ENCODE data around the gene MYO5B. TPM values are rescaled to one million over a fixed set of nuclear protein-coding genes. Genes with fewer than 3 reads are reported as not detected.

Gene MYO5B
- polyA plus RNA-seq, 1 donor (not counting 4 experiments of a cell fraction or from before 2014, with no cell fraction given), result 6.8 TPM

DNA sequence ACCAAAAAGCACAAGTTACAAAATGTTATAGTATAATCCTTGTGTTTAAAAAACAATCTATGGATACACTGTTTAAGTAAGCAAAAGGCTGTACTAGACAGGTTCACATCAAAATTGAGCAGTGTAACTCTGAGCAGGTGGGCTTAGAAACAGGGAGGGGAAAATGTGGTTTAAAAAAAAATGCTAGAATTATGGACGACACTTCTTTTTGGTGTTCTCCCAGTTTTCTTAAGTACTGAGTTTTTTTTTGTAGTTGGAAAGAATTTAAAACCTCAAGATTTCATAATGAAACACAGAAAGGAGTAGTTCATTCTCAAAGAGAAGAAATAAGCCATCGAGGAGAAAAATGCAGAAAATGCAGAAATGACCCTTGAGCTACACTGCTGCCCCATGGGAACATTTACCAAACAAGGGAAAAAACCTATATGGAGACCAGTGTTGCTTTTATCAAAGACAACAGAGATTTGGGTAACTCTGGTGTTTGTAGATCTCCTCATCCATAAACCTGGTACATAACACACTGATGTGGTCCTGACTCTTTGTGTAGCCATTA is 100.7 kb downstream of the MYO5B start:
- H3K9me3 ChIP-seq (ENCODE audit: control insufficient read depth, low read depth, low read length), result no peaks in the 10 kb centered on the region
- no peaks in the 10 kb centered on the region for H3K36me3 ChIP-seq (ENCODE audit: control insufficient read depth in 2 of 2, extremely low read depth in 1 of 2, insufficient read depth in 2 of 2, low read length in 2 of 2)
- no peaks in the 10 kb centered on the region for H4K20me1 ChIP-seq (ENCODE audit: control insufficient read depth, extremely low read depth, insufficient read depth, low read length)
- dilution Hi-C loops (cut with MboI; ENCODE audit: extremely low pct_ligation_motif_present, low sequenced_read_pairs), result no loop called here
- FAIRE-seq (no peak), DNase-seq (ENCODE audit: low read depth, low spot score) (no peak)
- no peak overlapping the region for H2AFZ ChIP-seq (ENCODE audit: control insufficient read depth, low read length)
- H3K9ac ChIP-seq (ENCODE audit: control insufficient read depth, extremely low read depth, insufficient read depth, low read length), result no peak overlapping the region
- no peaks in the 10 kb centered on the region for H3K9me1 ChIP-seq (ENCODE audit: control insufficient read depth, extremely low read depth, insufficient read depth, low read length)
- TF ChIP-seq EZH2 (IDR thresholded peaks at IDR 0.05; ENCODE audit: low read length), result no peak
- TF ChIP-seq, protein P1, sequence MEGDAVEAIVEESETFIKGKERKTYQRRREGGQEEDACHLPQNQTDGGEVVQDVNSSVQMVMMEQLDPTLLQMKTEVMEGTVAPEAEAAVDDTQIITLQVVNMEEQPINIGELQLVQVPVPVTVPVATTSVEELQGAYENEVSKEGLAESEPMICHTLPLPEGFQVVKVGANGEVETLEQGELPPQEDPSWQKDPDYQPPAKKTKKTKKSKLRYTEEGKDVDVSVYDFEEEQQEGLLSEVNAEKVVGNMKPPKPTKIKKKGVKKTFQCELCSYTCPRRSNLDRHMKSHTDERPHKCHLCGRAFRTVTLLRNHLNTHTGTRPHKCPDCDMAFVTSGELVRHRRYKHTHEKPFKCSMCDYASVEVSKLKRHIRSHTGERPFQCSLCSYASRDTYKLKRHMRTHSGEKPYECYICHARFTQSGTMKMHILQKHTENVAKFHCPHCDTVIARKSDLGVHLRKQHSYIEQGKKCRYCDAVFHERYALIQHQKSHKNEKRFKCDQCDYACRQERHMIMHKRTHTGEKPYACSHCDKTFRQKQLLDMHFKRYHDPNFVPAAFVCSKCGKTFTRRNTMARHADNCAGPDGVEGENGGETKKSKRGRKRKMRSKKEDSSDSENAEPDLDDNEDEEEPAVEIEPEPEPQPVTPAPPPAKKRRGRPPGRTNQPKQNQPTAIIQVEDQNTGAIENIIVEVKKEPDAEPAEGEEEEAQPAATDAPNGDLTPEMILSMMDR (optimal IDR thresholded peaks at IDR 0.05 in 1 of 3, IDR thresholded peaks at IDR 0.05 in 1 of 3, conservative IDR thresholded peaks at IDR 0.05 in 1 of 3; ENCODE audit: extremely low read depth in 1 of 3, insufficient read depth in 2 of 3, low read length in 3 of 3), result no peak
- H3K27me3 ChIP-seq (ENCODE audit: control insufficient read depth, extremely low read depth, insufficient read depth, low read length), result peaks cover 5% of the 10 kb centered on the region
- peaks cover 5% of the 10 kb centered on the region for H3K4me1 ChIP-seq (ENCODE audit: control insufficient read depth, extremely low read depth, insufficient read depth, low read length)
- no peaks in the 10 kb centered on the region for H3K79me2 ChIP-seq (ENCODE audit: control insufficient read depth, insufficient read depth, low read length)
- no peak overlapping the region for H3K4me3 ChIP-seq (ENCODE audit: control insufficient read depth in 2 of 3, extremely low read depth in 1 of 3, insufficient read depth in 2 of 3, low read depth in 1 of 3, low read length in 3 of 3)
- no peak overlapping the region for H3K27ac ChIP-seq (ENCODE audit: control insufficient read depth, insufficient read depth, low read length)
- H3K4me2 ChIP-seq (ENCODE audit: control insufficient read depth, extremely low read depth, insufficient read depth, low read depth, low read length), result no peak overlapping the region

DNA sequence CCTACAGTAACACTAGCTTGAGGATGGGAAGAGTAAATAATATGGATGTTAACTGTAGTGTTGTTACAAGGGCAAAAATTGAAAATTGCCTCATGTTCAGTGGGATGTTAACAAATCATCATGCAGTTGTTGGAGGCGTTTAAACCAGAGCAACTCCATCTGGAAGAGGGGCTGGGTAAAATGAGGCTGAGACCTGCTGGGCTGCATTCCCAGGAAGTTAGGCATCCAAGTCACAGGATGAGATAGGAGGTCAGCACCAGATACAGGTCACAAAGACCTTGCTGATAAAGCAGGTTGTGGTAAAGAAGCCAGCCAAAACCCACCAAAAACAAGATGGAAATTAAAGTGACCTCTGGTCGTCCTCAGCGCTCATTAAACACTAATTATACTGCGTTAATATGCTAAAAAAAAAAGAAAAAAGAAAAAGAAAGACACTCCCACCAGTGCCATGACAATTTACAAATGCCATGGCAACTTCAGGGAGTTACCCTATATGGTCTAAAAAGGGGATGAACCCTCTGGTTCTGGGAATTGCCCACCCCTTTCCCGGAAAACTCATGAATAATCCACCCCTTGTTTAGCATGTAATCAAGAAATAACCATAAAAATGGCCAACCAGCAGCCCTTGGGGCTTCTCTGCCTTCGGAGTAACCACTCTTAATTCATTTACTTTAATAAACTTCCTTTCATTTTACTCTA is 101.4 kb downstream of the MYO5B start:
- Histone ChIP-seq H3K4me1 (ENCODE audit: control insufficient read depth, extremely low read depth, insufficient read depth, low read length) (peaks cover 5% of the 10 kb centered on the region), H3K9ac (ENCODE audit: control insufficient read depth, extremely low read depth, insufficient read depth, low read length) (no peak overlapping the region), H3K36me3 (ENCODE audit: control insufficient read depth in 2 of 2, extremely low read depth in 1 of 2, insufficient read depth in 2 of 2, low read length in 2 of 2) (no peaks in the 10 kb centered on the region), H2AFZ (ENCODE audit: control insufficient read depth, low read length) (no peak overlapping the region), H3K4me3 (ENCODE audit: control insufficient read depth in 2 of 3, extremely low read depth in 1 of 3, insufficient read depth in 2 of 3, low read depth in 1 of 3, low read length in 3 of 3) (no peak overlapping the region), H3K4me2 (ENCODE audit: control insufficient read depth, extremely low read depth, insufficient read depth, low read depth, low read length) (no peak overlapping the region), H3K9me3 (ENCODE audit: control insufficient read depth, low read depth, low read length) (no peaks in the 10 kb centered on the region), H3K27me3 (ENCODE audit: control insufficient read depth, extremely low read depth, insufficient read depth, low read length) (peaks cover 5% of the 10 kb centered on the region), H3K9me1 (ENCODE audit: control insufficient read depth, extremely low read depth, insufficient read depth, low read length) (no peaks in the 10 kb centered on the region), H3K27ac (ENCODE audit: control insufficient read depth, insufficient read depth, low read length) (no peak overlapping the region), H3K79me2 (ENCODE audit: control insufficient read depth, insufficient read depth, low read length) (no peaks in the 10 kb centered on the region), H4K20me1 (ENCODE audit: control insufficient read depth, extremely low read depth, insufficient read depth, low read length) (no peaks in the 10 kb centered on the region)
- TF ChIP-seq, protein P1 (optimal IDR thresholded peaks at IDR 0.05 in 1 of 3, IDR thresholded peaks at IDR 0.05 in 1 of 3, conservative IDR thresholded peaks at IDR 0.05 in 1 of 3; ENCODE audit: extremely low read depth in 1 of 3, insufficient read depth in 2 of 3, low read length in 3 of 3), result no peak
- no peak for TF ChIP-seq EZH2 (IDR thresholded peaks at IDR 0.05; ENCODE audit: low read length)
- dilution Hi-C loops (cut with MboI; ENCODE audit: extremely low pct_ligation_motif_present, low sequenced_read_pairs), result no loop called here
- DNase-seq (ENCODE audit: low read depth, low spot score) (no peak), FAIRE-seq (no peak)

Measured in keratinocyte (primary cell).